H9 (cell line): ENCODE data around the gene HAUS8. TPM values are rescaled to one million over a fixed set of nuclear protein-coding genes. Genes with fewer than 3 reads are reported as not detected.

Source experiments
- DNase-seq: peaks from one replicate; pipeline ENCODE4 v3.0.0-alpha.2; 2017
- H2AFZ ChIP-seq: one replicate; pipeline ENCODE4 v1.6.1; 2013; ENCODE audit warnings: mild to moderate bottlenecking, low read length, control low read depth, moderate library complexity
- H2AK5ac ChIP-seq: 2 replicates; pipeline ENCODE4 v1.6.1; 2013; ENCODE audit warnings: low read length, control low read depth, mixed read lengths; ENCODE audit not compliant: insufficient read length
- H2BK120ac ChIP-seq: one replicate; pipeline ENCODE4 v1.6.1; 2013; ENCODE audit warnings: low read depth, mild to moderate bottlenecking, low read length, control low read depth, inconsistent platforms; ENCODE audit not compliant: poor library complexity, severe bottlenecking
- H2BK12ac ChIP-seq: 2 replicates; pipeline ENCODE4 v1.6.1; 2013; ENCODE audit warnings: low read length, control low read depth, mixed read lengths, low read depth; ENCODE audit not compliant: insufficient read length
- H2BK15ac ChIP-seq: 2 replicates; pipeline ENCODE4 v1.6.1; 2013; ENCODE audit warnings: low read depth, low read length, control low read depth
- H2BK20ac ChIP-seq: one replicate; pipeline ENCODE4 v1.6.1; 2013; ENCODE audit warnings: low read depth, mild to moderate bottlenecking, low read length, control low read depth, inconsistent platforms; ENCODE audit not compliant: poor library complexity, severe bottlenecking
- H2BK5ac ChIP-seq: 2 replicates; pipeline ENCODE4 v1.6.1; 2013; ENCODE audit warnings: low read length, control low read depth, mixed read lengths; ENCODE audit not compliant: insufficient read length
- H3K14ac ChIP-seq: 2 replicates; pipeline ENCODE4 v1.6.1; 2013; ENCODE audit warnings: low read length, control low read depth; ENCODE audit not compliant: insufficient read depth
- H3K18ac ChIP-seq: 2 replicates; pipeline ENCODE4 v1.6.1; 2013; ENCODE audit warnings: low read depth, mild to moderate bottlenecking, mixed read lengths, low read length, control low read depth; ENCODE audit not compliant: insufficient read length
- H3K23ac ChIP-seq: 2 replicates; pipeline ENCODE4 v1.6.1; 2013; ENCODE audit warnings: low read length, control low read depth, mixed read lengths, low read depth; ENCODE audit not compliant: insufficient read length
- H3K23me2 ChIP-seq: 2 replicates; pipeline ENCODE4 v1.6.1; 2013; ENCODE audit warnings: low read depth, mild to moderate bottlenecking, mixed read lengths, low read length, control low read depth; ENCODE audit not compliant: insufficient read length, poor library complexity, severe bottlenecking
- H3K27ac ChIP-seq: 2 replicates; pipeline ENCODE4 v1.5.1; 2013; ENCODE audit warnings: low read length, control low read depth, mixed read lengths, low read depth; ENCODE audit not compliant: insufficient read length
- H3K27me3 ChIP-seq: 2 replicates; pipeline ENCODE4 v1.6.1; 2013; ENCODE audit warnings: low read length, control low read depth, inconsistent platforms; ENCODE audit not compliant: insufficient read depth
- H3K4ac ChIP-seq: 2 replicates; pipeline ENCODE4 v1.6.1; 2013; ENCODE audit warnings: low read depth, mild to moderate bottlenecking, control low read depth, inconsistent platforms, low read length, moderate library complexity
- H3K4me1 ChIP-seq: 2 replicates; pipeline ENCODE4 v1.6.1; 2013; ENCODE audit warnings: low read length, control low read depth, inconsistent platforms; ENCODE audit not compliant: insufficient read depth
- H3K4me2 ChIP-seq: 2 replicates; pipeline ENCODE4 v1.6.1; 2013; ENCODE audit warnings: low read length, control low read depth, mixed read lengths; ENCODE audit not compliant: insufficient read length, insufficient read depth
- H3K56ac ChIP-seq: 2 replicates; pipeline ENCODE4 v1.6.1; 2013; ENCODE audit warnings: low read depth, mild to moderate bottlenecking, mixed read lengths, low read length, control low read depth; ENCODE audit not compliant: insufficient read length
- H3K79me1 ChIP-seq: 2 replicates; pipeline ENCODE4 v1.6.1; 2013; ENCODE audit warnings: low read depth, mild to moderate bottlenecking, moderate library complexity, low read length, control low read depth, inconsistent platforms; ENCODE audit not compliant: insufficient read depth, poor library complexity, severe bottlenecking
- H3K79me2 ChIP-seq: 2 replicates; pipeline ENCODE4 v1.6.1; 2013; ENCODE audit warnings: low read length, control low read depth, inconsistent platforms; ENCODE audit not compliant: insufficient read depth
- H3K9ac ChIP-seq: 2 replicates; pipeline ENCODE4 v1.6.1; 2013; ENCODE audit warnings: low read length, control low read depth, mixed read lengths; ENCODE audit not compliant: insufficient read length; ENCODE audit errors: extremely low read depth
- H3K9me3 ChIP-seq: one replicate; pipeline ENCODE4 v1.6.1; 2013; ENCODE audit warnings: low read depth, low read length, inconsistent platforms; ENCODE audit not compliant: control insufficient read depth
- H3T11ph ChIP-seq: one replicate; pipeline ENCODE4 v1.6.1; 2013; ENCODE audit warnings: mild to moderate bottlenecking, low read length, control low read depth, inconsistent platforms
- H4K20me1 ChIP-seq: one replicate; pipeline ENCODE4 v1.6.1; 2013; ENCODE audit not compliant: control insufficient read depth, insufficient read length, insufficient read depth
- H4K5ac ChIP-seq: 2 replicates; pipeline ENCODE4 v1.6.1; 2013; ENCODE audit warnings: low read depth, mild to moderate bottlenecking, mixed read lengths, low read length, control low read depth; ENCODE audit not compliant: insufficient read length
- H4K8ac ChIP-seq: replicated peaks from 2 replicates; pipeline ENCODE4 v1.6.1; 2013; ENCODE audit warnings: low read length, control low read depth, mixed read lengths, low read depth; ENCODE audit not compliant: insufficient read length
- H4K91ac ChIP-seq: 2 replicates; pipeline ENCODE4 v1.6.1; 2013; ENCODE audit warnings: low read depth, mild to moderate bottlenecking, moderate library complexity, mixed read lengths, low read length, control low read depth; ENCODE audit not compliant: insufficient read length
- H3K27ac Mint-ChIP-seq, 3 experiments: 2 replicates in 2 of 3; 3 replicates in 1 of 3; pipeline ENCODE4 v1.8.0; 2020 to 2021; ENCODE audit warnings: mixed read lengths in 3 of 3, mild to moderate bottlenecking in 1 of 3, moderate library complexity in 1 of 3
- H3K27me3 Mint-ChIP-seq: 2 replicates; pipeline ENCODE4 v1.8.0; 2021; ENCODE audit warnings: low read depth, mild to moderate bottlenecking, moderate library complexity, mixed read lengths
- H3K36me3 Mint-ChIP-seq, 3 experiments: 2 replicates in 2 of 3; 3 replicates in 1 of 3; pipeline ENCODE4 v1.8.0; 2020 to 2021; ENCODE audit warnings: low read depth in 3 of 3, mixed read lengths in 3 of 3; ENCODE audit not compliant: insufficient read depth in 1 of 3
- H3K4me1 Mint-ChIP-seq, 2 experiments: 2 replicates each; pipeline ENCODE4 v1.8.0; 2020; ENCODE audit warnings: mixed read lengths in 2 of 2
- H3K4me3 Mint-ChIP-seq, 2 experiments: 2 replicates in 1 of 2; 3 replicates in 1 of 2; pipeline ENCODE4 v1.8.0; 2020 to 2021; ENCODE audit warnings: mild to moderate bottlenecking in 2 of 2, mixed read lengths in 2 of 2, moderate library complexity in 1 of 2
- H3K9me3 Mint-ChIP-seq, 2 experiments: 2 replicates in 1 of 2; 3 replicates in 1 of 2; pipeline ENCODE4 v1.8.0; 2020; ENCODE audit warnings: mild to moderate bottlenecking in 2 of 2, mixed read lengths in 2 of 2, moderate library complexity in 1 of 2
- CTCF ChIP-seq: fragments of 200-600 bp; sonication (generic); conservative IDR thresholded peaks from 3 replicates; pipeline ENCODE4 v1.8.0; 2021; ENCODE audit warnings: antibody characterized with exemption, mild to moderate bottlenecking
- WGBS: extraction: QIAGEN DNeasy Blood & Tissue Kit; methylation state at CpG from one replicate; pipeline ENCODE4 v1.1.7; 2013; ENCODE audit warnings: missing lambda C conversion rate, low lambda C conversion rate, mixed read lengths; ENCODE audit not compliant: insufficient read length; ENCODE audit errors: extremely low coverage; 5-methylcytosine and 5-hydroxymethylcytosine counted together
- total RNA-seq: library from RNA; stranded (reverse); gene quantifications from 2 replicates; pipeline ENCODE4 v1.2.1, GENCODE V29; 2021

Gene HAUS8
- total RNA-seq, 1 experiment from 2014 or later, result 27.8 TPM

GRCh38 chr19:17088552-17088951 is 13.3 kb upstream of the HAUS8 start:
- H4K8ac ChIP-seq, result no peak overlapping the region
- H3K56ac ChIP-seq, result no peak overlapping the region
- H2BK20ac ChIP-seq, result no peak overlapping the region
- no peaks in the 10 kb centered on the region for H3K23me2 ChIP-seq
- H2BK120ac ChIP-seq, result no peak overlapping the region
- Mint-ChIP-seq H3K27ac (peak overlapping the region in 1 of 3 experiments; percentile 64; a peak in 1 of 7 replicates), H3K4me3 (no peak overlapping the region), H3K4me1 (peaks cover 4 to 6% of the 10 kb centered on the region in 2 experiments; a peak in 3 of 4 replicates), H3K27me3 (no peaks in the 10 kb centered on the region), H3K9me3 (no peaks in the 10 kb centered on the region), H3K36me3 (peaks cover 8 to 10% (median 9%) of the 10 kb centered on the region in 3 experiments; a peak in 5 of 7 replicates)
- no peak overlapping the region for H2BK15ac ChIP-seq
- no peak overlapping the region for H3K23ac ChIP-seq
- no peaks in the 10 kb centered on the region for H3K79me1 ChIP-seq
- H3K9ac ChIP-seq, result no peak overlapping the region
- no peak overlapping the region for H2AFZ ChIP-seq
- no peak overlapping the region for H3K4ac ChIP-seq
- H2BK5ac ChIP-seq, result no peak overlapping the region
- no peak overlapping the region for H3K27ac ChIP-seq
- no CpG with 5 or more reads among the region's 5 CpGs for WGBS
- H4K20me1 ChIP-seq, result no peaks in the 10 kb centered on the region
- no peak overlapping the region for H2BK12ac ChIP-seq
- H3K27me3 ChIP-seq, result no peaks in the 10 kb centered on the region
- peaks cover 9% of the 10 kb centered on the region; the same call in 1 of the 2 replicates for H3K79me2 ChIP-seq
- H3K9me3 ChIP-seq, result no peaks in the 10 kb centered on the region
- H2AK5ac ChIP-seq, result no peak overlapping the region
- H3K14ac ChIP-seq, result no peak overlapping the region
- DNase-seq, result no peak
- no peak overlapping the region for H3K18ac ChIP-seq
- H3T11ph ChIP-seq, result no peak overlapping the region
- TF ChIP-seq CTCF, result no peak
- no peaks in the 10 kb centered on the region for H3K4me1 ChIP-seq
- no peak overlapping the region for H4K91ac ChIP-seq
- no peak overlapping the region for H3K4me2 ChIP-seq
- H4K5ac ChIP-seq, result no peak overlapping the region
